ENCODE results near the gene KRT33A.

The KRT33A gene

GRCh38 chr17:41325126-41325525, 25.5 kb downstream of the KRT33A start:
- Histone ChIP-seq H3K4me3 (ENCODE audit: low read length) (no peak overlapping the region), H3K9me3 (replicated peaks; ENCODE audit: insufficient read depth, low read length) (no peaks in the 10 kb centered on the region), H3K36me3 (replicated peaks; ENCODE audit: insufficient read depth, low read length) (no peaks in the 10 kb centered on the region), H3F3A (ENCODE audit: insufficient read depth, low read length) (no peaks in the 10 kb centered on the region), H3K27ac (ENCODE audit: low read length) (no peak overlapping the region), H2AFZ (ENCODE audit: low read length) (no peak overlapping the region), H3K4me2 (ENCODE audit: low read depth, low read length) (no peak overlapping the region), H3K4me1 (ENCODE audit: low read length) (no peaks in the 10 kb centered on the region), H3K9me2 (replicated peaks; ENCODE audit: insufficient read depth, low read length) (no peaks in the 10 kb centered on the region), H4K20me1 (ENCODE audit: insufficient read depth, low read length) (no peaks in the 10 kb centered on the region), H3K79me2 (ENCODE audit: low read length) (no peaks in the 10 kb centered on the region), H3K27me3 (replicated peaks; ENCODE audit: insufficient read depth, low read length) (no peaks in the 10 kb centered on the region), H3K9ac (ENCODE audit: low read length) (no peak overlapping the region)
- no peak for TF ChIP-seq EZH2phosphoT487 (IDR thresholded peaks at IDR 0.05; ENCODE audit: low read length)
- TF ChIP-seq CTCF (IDR thresholded peaks at IDR 0.05; ENCODE audit: low read length), result no peak
- TF ChIP-seq EZH2 (optimal IDR thresholded peaks at IDR 0.05; ENCODE audit: low read depth, low read length), result no peak
- DNase-seq, result no peak

- no peak overlapping the region for H3K4me3 ChIP-seq (ENCODE audit: low read length)
- H3K9me3 ChIP-seq (replicated peaks; ENCODE audit: insufficient read depth, low read length), result no peaks in the 10 kb centered on the region
- H4K20me1 ChIP-seq (ENCODE audit: insufficient read depth, low read length), result no peaks in the 10 kb centered on the region
- H3K27ac ChIP-seq (ENCODE audit: low read length), result no peak overlapping the region
- DNase-seq, result peak; percentile 23
- no peaks in the 10 kb centered on the region for H3F3A ChIP-seq (ENCODE audit: insufficient read depth, low read length)
- no peaks in the 10 kb centered on the region for H3K9me2 ChIP-seq (replicated peaks; ENCODE audit: insufficient read depth, low read length)
- no peak overlapping the region for H3K4me2 ChIP-seq (ENCODE audit: low read depth, low read length)
- no peaks in the 10 kb centered on the region for H3K4me1 ChIP-seq (ENCODE audit: low read length)
- H3K36me3 ChIP-seq (replicated peaks; ENCODE audit: insufficient read depth, low read length), result no peaks in the 10 kb centered on the region
- no peak overlapping the region for H3K9ac ChIP-seq (ENCODE audit: low read length)
- no peaks in the 10 kb centered on the region for H3K27me3 ChIP-seq (replicated peaks; ENCODE audit: insufficient read depth, low read length)
- H2AFZ ChIP-seq (ENCODE audit: low read length), result no peak overlapping the region
- no peaks in the 10 kb centered on the region for H3K79me2 ChIP-seq (ENCODE audit: low read length)
- TF ChIP-seq EZH2phosphoT487 (IDR thresholded peaks at IDR 0.05; ENCODE audit: low read length) (no peak), CTCF (IDR thresholded peaks at IDR 0.05; ENCODE audit: low read length) (peak; percentile 49), EZH2 (optimal IDR thresholded peaks at IDR 0.05; ENCODE audit: low read depth, low read length) (no peak)
Observed at GRCh38 chr17:41324180-41325075, 26.2 kb downstream of the KRT33A start.

GRCh38 chr17:41322903-41323895, 27.4 kb downstream of the KRT33A start:
- Histone ChIP-seq H3K27me3 (replicated peaks; ENCODE audit: insufficient read depth, low read length) (no peaks in the 10 kb centered on the region), H3K9me2 (replicated peaks; ENCODE audit: insufficient read depth, low read length) (no peaks in the 10 kb centered on the region), H3K9me3 (replicated peaks; ENCODE audit: insufficient read depth, low read length) (no peaks in the 10 kb centered on the region), H3K9ac (ENCODE audit: low read length) (no peak overlapping the region), H4K20me1 (ENCODE audit: insufficient read depth, low read length) (no peaks in the 10 kb centered on the region), H3K36me3 (replicated peaks; ENCODE audit: insufficient read depth, low read length) (no peaks in the 10 kb centered on the region), H3F3A (ENCODE audit: insufficient read depth, low read length) (no peaks in the 10 kb centered on the region), H3K4me3 (ENCODE audit: low read length) (no peak overlapping the region), H3K27ac (ENCODE audit: low read length) (no peak overlapping the region), H2AFZ (ENCODE audit: low read length) (no peak overlapping the region), H3K4me2 (ENCODE audit: low read depth, low read length) (no peak overlapping the region), H3K79me2 (ENCODE audit: low read length) (no peaks in the 10 kb centered on the region), H3K4me1 (ENCODE audit: low read length) (no peaks in the 10 kb centered on the region)
- no peak for TF ChIP-seq EZH2phosphoT487 (IDR thresholded peaks at IDR 0.05; ENCODE audit: low read length)
- TF ChIP-seq CTCF (IDR thresholded peaks at IDR 0.05; ENCODE audit: low read length), result no peak
- no peak for TF ChIP-seq EZH2 (optimal IDR thresholded peaks at IDR 0.05; ENCODE audit: low read depth, low read length)
- no peak for DNase-seq

All from MM.1S (cell line).